CD4-positive, alpha-beta T cell treated with Interleukin-21 for 1 hour (primary cell): Measurements from ENCODE around the gene TUBB4B.
"Not testable (repeated sequence)": the region's sequence is repeated elsewhere in the genome, so short reads cannot be mapped to it uniquely, and the experiment has no call there.

ENCODE experiments used
- DNase-seq: peaks from one replicate; pipeline ENCODE4 v3.0.0-alpha.2; 2020

The TUBB4B gene

GRCh38 chr9:137253717-137254623, 12.9 kb downstream of the TUBB4B start:
- DNase-seq: no peak

GRCh38 chr9:137254624-137255447, 13.7 kb downstream of the TUBB4B start, which contains the start of gene NELFB:
Gene NELFB (plus strand): TSS chr9:137255327.
- peak; percentile 95 for DNase-seq

DNA sequence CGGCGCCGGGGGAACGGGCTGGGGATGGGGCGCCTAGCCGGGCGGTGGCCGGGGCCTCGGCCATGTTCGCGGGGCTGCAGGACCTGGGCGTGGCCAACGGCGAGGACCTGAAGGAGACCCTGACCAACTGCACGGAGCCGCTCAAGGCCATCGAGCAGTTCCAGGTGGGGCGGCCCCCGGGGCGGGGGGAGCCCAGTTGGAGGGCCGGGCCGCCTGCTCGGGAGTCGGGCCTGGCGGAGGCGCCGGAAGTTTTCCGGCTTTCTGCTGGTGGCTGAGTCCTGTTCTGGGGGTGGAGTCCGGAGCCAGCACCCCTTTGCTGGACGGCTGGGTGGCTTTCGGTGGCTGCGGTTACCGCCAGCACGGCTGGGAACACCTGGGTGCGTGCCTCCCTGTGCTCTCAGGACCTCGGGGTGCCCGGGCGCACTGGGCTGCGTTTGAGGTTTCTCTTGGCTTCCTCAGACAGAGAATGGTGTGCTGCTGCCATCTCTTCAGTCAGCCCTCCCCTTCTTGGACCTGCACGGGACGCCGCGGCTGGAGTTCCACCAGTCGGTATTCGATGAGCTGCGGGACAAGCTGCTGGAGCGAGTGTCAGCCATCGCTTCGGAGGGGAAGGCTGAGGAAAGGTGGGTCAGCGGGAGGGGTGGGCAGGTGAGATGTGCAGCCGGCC, 14.5 kb downstream of the TUBB4B start:
- DNase-seq: no peak

- no peak for DNase-seq
These were observed 15.3 kb downstream of the TUBB4B start for GRCh38 chr9:137256362-137256761.

DNA sequence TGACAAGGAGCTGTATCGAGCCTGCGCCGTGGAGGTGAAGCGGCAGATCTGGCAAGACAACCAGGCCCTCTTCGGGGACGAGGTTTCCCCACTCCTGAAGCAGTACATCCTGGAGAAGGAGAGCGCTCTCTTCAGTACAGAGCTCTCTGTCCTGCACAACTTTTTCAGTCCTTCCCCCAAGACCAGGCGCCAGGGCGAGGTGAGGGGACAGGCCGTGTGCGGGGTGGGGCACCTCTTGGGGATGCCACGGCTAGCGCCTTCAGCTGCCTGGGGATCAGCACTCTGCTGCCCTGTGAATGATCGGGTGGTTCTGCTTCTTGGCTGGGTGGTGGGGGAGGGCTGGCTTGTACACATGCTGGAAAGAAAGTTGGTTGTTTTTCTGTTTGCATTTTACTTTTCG, 15.8 kb downstream of the TUBB4B start:
- no peak for DNase-seq

GRCh38 chr9:137262173-137262908, 21.3 kb downstream of the TUBB4B start:
- not testable (repeated sequence) for DNase-seq

GRCh38 chr9:137262909-137263285, 21.8 kb downstream of the TUBB4B start:
- DNase-seq: no peak

- no peak for DNase-seq
These were observed 22.4 kb downstream of the TUBB4B start for GRCh38 chr9:137263506-137263905.

GRCh38 chr9:137264067-137264466, 23.0 kb downstream of the TUBB4B start:
- no peak for DNase-seq

DNA sequence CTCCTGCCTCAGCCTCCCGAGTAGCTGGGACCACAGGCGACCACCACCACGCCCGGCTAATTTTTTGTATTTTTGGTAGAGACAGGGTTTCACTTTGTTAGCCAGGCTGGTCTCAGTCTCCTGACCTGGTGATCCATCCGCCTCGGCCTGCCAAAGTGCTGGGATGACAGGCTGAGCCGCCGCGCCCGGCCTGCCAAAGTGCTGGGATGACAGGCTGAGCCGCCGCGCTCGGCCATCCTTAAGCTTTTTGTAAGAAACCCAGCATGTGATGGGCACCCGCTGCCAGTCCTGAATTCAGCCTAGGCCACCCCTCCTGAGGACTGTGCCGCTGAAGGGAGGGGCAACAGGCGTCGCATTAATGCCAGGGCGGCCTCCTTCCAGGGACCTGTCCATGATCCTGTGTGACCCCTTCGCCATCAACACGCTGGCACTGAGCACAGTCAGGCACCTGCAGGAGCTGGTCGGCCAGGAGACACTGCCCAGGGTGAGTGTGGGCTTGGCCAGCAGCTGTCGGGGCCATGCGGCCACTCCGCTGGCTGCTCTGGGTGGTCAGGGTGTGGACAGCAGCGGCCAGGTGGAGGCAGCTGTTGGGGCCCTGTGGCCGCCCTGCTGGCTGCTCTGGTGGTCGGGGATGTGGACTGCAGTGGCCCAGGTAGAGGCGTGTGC, 24.5 kb downstream of the TUBB4B start:
- no peak for DNase-seq

- no peak for DNase-seq
These were observed 25.1 kb downstream of the TUBB4B start for GRCh38 chr9:137266162-137266527.

DNA sequence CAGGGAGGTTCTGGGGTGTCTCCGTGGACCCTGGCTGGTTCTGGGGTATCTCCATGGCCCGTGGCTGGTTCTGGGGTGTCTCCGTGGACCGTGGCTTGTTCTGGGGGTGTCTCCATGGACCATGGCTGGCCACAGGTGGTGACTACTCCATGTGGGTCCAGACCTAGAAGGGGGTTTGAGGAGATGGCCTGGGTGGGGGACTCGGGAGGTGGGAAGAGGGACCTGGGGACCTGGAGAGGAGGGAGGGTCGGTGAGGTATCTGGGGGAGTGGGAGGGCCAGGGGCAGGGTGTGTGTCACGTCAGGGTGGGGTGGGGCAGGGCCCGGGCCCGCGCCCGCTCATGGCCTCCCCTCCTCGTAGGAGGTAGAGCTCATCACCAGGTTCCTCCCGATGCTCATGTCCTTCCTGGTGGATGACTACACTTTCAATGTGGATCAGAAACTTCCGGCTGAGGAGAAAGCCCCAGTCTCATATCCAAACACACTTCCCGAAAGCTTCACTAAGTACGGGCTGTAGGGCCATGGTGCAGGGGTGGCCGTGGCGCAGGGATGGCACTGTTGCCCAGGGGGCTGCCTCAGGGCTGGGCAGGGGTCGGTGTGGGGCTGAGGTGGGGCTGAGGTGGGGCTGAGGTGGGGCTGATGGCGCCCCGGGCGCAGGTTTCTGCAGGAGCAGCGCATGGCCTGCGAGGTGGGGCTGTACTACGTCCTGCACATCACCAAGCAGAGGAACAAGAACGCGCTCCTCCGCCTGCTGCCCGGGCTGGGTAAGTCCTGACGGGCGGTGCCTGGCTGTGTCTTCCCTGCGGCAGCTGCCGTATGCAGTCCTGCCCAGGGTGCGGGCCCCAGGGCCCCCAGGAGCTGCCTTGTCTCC, 25.7 kb downstream of the TUBB4B start:
- DNase-seq: no peak

- no peak for DNase-seq
These were observed 26.9 kb downstream of the TUBB4B start for GRCh38 chr9:137267933-137268355.

DNA sequence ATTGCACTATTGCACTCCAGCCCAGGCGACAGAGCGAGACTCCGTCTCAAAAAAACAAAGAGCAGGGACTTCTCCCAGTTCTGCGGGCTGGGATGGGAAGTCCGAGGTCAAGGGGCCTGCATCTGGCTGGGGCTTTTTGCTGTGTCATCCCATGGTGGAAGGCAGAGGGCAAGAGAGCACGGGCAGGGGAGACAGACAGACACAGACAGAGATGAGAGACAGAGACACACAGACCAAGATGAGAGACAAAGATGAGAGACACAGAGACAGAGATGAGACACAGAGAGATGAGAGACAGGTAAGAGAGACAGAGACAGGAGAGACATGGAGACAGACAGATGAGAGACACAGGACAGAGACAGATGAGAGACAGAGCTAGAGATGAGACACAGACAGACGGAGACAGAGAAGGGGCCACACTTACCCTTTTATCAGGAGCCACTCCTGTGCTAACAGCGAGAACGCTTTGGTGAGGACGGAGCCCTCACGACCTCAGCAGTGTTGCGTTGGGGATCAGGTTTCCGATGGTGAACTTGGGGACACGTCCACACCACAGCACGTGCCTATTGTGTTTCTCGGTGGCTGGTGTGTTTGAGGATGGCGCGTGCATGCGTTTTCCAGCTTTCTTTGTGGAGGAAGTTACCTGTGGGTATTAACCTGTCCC, 27.6 kb downstream of the TUBB4B start:
- DNase-seq: no peak

- no peak for DNase-seq
These were observed 28.2 kb downstream of the TUBB4B start for GRCh38 chr9:137269231-137269772.

- DNase-seq: peak; percentile 23
These were observed 30.0 kb downstream of the TUBB4B start for GRCh38 chr9:137270929-137271695.

- no peak for DNase-seq
These were observed 30.6 kb downstream of the TUBB4B start for GRCh38 chr9:137271696-137272076.

- no peak for DNase-seq
These were observed 31.4 kb downstream of the TUBB4B start for GRCh38 chr9:137272241-137273094.
